Nephron (organoid): ENCODE results near the gene DNAJC27.
"Not testable (repeated sequence)": the region's sequence is repeated elsewhere in the genome, so short reads cannot be mapped to it uniquely, and the experiment has no call there.

ENCODE experiments used
- H3K27ac Mint-ChIP-seq, 3 experiments: 2 replicates each; pipeline ENCODE4 v1.8.0; 2020; ENCODE audit warnings: mixed read lengths in 3 of 3, mild to moderate bottlenecking in 2 of 3, moderate library complexity in 1 of 3
- H3K27me3 Mint-ChIP-seq: 2 replicates; pipeline ENCODE4 v1.8.0; 2021; ENCODE audit warnings: low read depth, mild to moderate bottlenecking, moderate library complexity, mixed read lengths
- H3K36me3 Mint-ChIP-seq: 2 replicates; pipeline ENCODE4 v1.8.0; 2020; ENCODE audit warnings: low read depth, mixed read lengths
- H3K4me1 Mint-ChIP-seq: 2 replicates; pipeline ENCODE4 v1.8.0; 2020; ENCODE audit warnings: mixed read lengths
- H3K4me3 Mint-ChIP-seq, 3 experiments: 2 replicates each; pipeline ENCODE4 v1.8.0; 2020; ENCODE audit warnings: mild to moderate bottlenecking in 3 of 3, mixed read lengths in 3 of 3, moderate library complexity in 2 of 3
- H3K9me3 Mint-ChIP-seq: 2 replicates; pipeline ENCODE4 v1.8.0; 2020; ENCODE audit warnings: mixed read lengths
- TF ChIP-seq, protein P1 (sequence below), 3 experiments: fragments of 200-600 bp; sonication (generic); IDR thresholded peaks; one replicate each; pipeline ENCODE4 v1.5.0; 2021; ENCODE audit warnings: antibody characterized with exemption in 3 of 3; ENCODE audit not compliant: unreplicated experiment in 3 of 3

The DNAJC27 gene

GRCh38 chr2:24971536-24972314 is at the start of gene DNAJC27:
DNAJC27 (minus strand) TSS chr2:24971955; CDS start chr2:24971904, 51 bp downstream.
- Mint-ChIP-seq H3K4me3 (peak within 1 kb of the TSS; percentile 99 to 100 (median 99)), H3K36me3 (peaks cover 5% of the 10 kb centered on the region), H3K27ac (peak within 1 kb of the TSS; percentile 100), H3K4me1 (peaks cover 10% of the 10 kb centered on the region), H3K27me3 (peaks cover 4% of the 10 kb centered on the region), H3K9me3 (no peaks in the 10 kb centered on the region)
- TF ChIP-seq, protein P1, sequence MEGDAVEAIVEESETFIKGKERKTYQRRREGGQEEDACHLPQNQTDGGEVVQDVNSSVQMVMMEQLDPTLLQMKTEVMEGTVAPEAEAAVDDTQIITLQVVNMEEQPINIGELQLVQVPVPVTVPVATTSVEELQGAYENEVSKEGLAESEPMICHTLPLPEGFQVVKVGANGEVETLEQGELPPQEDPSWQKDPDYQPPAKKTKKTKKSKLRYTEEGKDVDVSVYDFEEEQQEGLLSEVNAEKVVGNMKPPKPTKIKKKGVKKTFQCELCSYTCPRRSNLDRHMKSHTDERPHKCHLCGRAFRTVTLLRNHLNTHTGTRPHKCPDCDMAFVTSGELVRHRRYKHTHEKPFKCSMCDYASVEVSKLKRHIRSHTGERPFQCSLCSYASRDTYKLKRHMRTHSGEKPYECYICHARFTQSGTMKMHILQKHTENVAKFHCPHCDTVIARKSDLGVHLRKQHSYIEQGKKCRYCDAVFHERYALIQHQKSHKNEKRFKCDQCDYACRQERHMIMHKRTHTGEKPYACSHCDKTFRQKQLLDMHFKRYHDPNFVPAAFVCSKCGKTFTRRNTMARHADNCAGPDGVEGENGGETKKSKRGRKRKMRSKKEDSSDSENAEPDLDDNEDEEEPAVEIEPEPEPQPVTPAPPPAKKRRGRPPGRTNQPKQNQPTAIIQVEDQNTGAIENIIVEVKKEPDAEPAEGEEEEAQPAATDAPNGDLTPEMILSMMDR (IDR thresholded peaks at IDR 0.05; ENCODE audit: unreplicated experiment in 3 of 3), result no peak

- TF ChIP-seq, protein P1 (IDR thresholded peaks at IDR 0.05; ENCODE audit: unreplicated experiment in 3 of 3), result no peak
- Mint-ChIP-seq H3K9me3 (no peaks in the 10 kb centered on the region), H3K4me3 (no peak overlapping the region), H3K27ac (peak overlapping the region in 1 of 3 experiments; percentile 42), H3K36me3 (no peaks in the 10 kb centered on the region), H3K27me3 (peaks cover 12% of the 10 kb centered on the region), H3K4me1 (no peaks in the 10 kb centered on the region)
Measured at GRCh38 chr2:25018681-25019080, 46.9 kb upstream of the DNAJC27 start.

GRCh38 chr2:25014631-25015030 is 42.9 kb upstream of the DNAJC27 start:
- no peak overlapping the region for H3K4me3 Mint-ChIP-seq
- H3K9me3 Mint-ChIP-seq, result no peaks in the 10 kb centered on the region
- H3K36me3 Mint-ChIP-seq, result no peaks in the 10 kb centered on the region
- peaks cover 6% of the 10 kb centered on the region for H3K4me1 Mint-ChIP-seq
- H3K27me3 Mint-ChIP-seq, result peaks cover 11% of the 10 kb centered on the region
- TF ChIP-seq, protein P1 (IDR thresholded peaks at IDR 0.05; ENCODE audit: unreplicated experiment in 3 of 3), result no peak
- no peak overlapping the region for H3K27ac Mint-ChIP-seq

DNA sequence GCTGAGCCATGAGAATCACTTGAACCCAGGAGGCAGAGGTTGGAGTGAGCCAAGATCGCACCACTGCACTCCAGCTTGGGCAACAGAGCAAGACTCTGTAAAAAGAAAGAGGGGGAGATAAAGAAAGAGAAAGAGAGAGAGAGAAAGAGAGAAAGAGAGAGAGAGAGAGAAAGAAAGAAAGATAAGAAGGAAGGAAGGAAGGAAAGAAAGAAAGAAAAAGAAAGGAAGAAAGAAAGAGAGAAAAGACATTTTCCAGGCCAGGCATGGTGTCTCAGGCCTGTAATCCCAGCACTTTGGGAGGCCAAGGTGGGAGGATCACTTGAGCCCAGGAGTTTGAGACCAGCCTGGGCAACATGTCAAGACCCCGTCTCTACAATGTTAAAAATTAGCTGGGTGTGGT is 39.6 kb upstream of the DNAJC27 start:
- H3K27me3 Mint-ChIP-seq, H3K36me3 Mint-ChIP-seq, H3K4me3 Mint-ChIP-seq, H3K4me1 Mint-ChIP-seq, H3K9me3 Mint-ChIP-seq, H3K27ac Mint-ChIP-seq: not testable (repeated sequence)

DNA sequence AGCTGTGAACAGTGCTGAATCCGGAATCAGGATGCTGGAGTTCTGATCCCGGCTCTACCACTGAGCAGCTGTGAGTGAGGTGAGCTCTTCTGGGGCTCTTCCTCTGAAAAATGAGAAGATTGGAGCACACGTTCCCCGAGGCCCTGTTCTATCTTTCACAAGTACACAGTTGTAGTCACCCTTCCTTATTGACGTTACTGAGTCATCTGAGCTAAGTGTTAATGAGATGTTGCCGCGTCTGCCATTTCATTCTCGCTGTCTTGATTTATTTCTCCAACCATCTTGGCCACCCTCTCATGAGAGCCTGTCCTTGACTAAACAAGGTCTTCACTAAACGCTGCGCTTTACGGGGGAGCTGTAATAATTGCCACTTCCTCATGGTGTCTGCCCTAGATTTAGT is 38.2 kb upstream of the DNAJC27 start:
- no peaks in the 10 kb centered on the region for H3K36me3 Mint-ChIP-seq
- H3K9me3 Mint-ChIP-seq, result no peaks in the 10 kb centered on the region
- H3K4me1 Mint-ChIP-seq, result peaks cover 7% of the 10 kb centered on the region
- TF ChIP-seq, protein P1 (IDR thresholded peaks at IDR 0.05; ENCODE audit: unreplicated experiment in 3 of 3), result no peak
- peak overlapping the region in 1 of 3 experiments; percentile 10 for H3K27ac Mint-ChIP-seq
- H3K4me3 Mint-ChIP-seq, result no peak overlapping the region
- peaks cover 4% of the 10 kb centered on the region for H3K27me3 Mint-ChIP-seq

DNA sequence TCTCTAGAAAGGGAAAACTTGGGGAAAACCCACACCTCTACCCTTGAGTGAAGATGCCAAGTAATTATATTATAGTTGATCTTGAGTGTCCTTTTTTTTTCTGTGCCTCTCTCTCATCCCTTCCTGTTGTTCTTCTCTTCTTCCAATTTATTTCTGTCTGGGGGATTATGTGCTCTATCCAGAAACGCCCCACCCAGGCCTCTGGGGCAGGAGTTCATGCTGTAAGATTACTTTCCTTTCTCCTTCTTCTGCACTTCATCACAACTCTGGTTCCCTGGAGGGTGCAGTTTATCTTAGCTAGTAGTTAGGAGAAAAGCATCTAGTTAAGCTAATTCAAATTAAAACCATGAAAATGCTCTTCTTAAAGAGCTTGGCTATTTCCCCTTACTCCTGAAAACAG is 30.3 kb upstream of the DNAJC27 start:
- H3K4me3 Mint-ChIP-seq, result no peak overlapping the region
- H3K9me3 Mint-ChIP-seq, result no peaks in the 10 kb centered on the region
- H3K27ac Mint-ChIP-seq, result peak overlapping the region in 1 of 3 experiments; percentile 12
- H3K36me3 Mint-ChIP-seq, result no peaks in the 10 kb centered on the region
- TF ChIP-seq, protein P1 (IDR thresholded peaks at IDR 0.05; ENCODE audit: unreplicated experiment in 3 of 3), result no peak
- H3K27me3 Mint-ChIP-seq, result peaks cover 7% of the 10 kb centered on the region
- peaks cover 22% of the 10 kb centered on the region for H3K4me1 Mint-ChIP-seq
